ENCODE data around the gene GLIS1. TPM values are rescaled to one million over a fixed set of nuclear protein-coding genes. Genes with fewer than 3 reads are reported as not detected.
A peak's percentile ranks its signal among the peaks of the same experiment; 100 is the strongest.

GLIS1 gene
- total RNA-seq, 1 experiment from 2014 or later = 0.28 TPM

GRCh38 chr1:53725238-53725689 is 13.7 kb downstream of the GLIS1 start:
- H3K9me3 ChIP-seq (ENCODE audit: control insufficient read depth, low read depth, low read length) = no peaks in the 10 kb centered on the region
- H3K79me1 ChIP-seq (ENCODE audit: insufficient read depth, low read depth, low read length, poor library complexity, severe bottlenecking) = no peaks in the 10 kb centered on the region
- Mint-ChIP-seq H3K4me1 (peaks cover 7 to 14% of the 10 kb centered on the region in 2 experiments), H3K27ac (no peak overlapping the region), H3K36me3 (ENCODE audit: insufficient read depth in 1 of 3, low read depth in 3 of 3) (no peaks in the 10 kb centered on the region), H3K9me3 (no peaks in the 10 kb centered on the region), H3K27me3 (ENCODE audit: low read depth) (peaks cover 7% of the 10 kb centered on the region), H3K4me3 (no peak overlapping the region)
- H4K20me1 ChIP-seq (ENCODE audit: control insufficient read depth, insufficient read depth, insufficient read length) = no peaks in the 10 kb centered on the region
- no peak overlapping the region for H3K14ac ChIP-seq (ENCODE audit: insufficient read depth, low read length)
- no peak overlapping the region for H3T11ph ChIP-seq (ENCODE audit: low read length)
- no peaks in the 10 kb centered on the region for H3K79me2 ChIP-seq (ENCODE audit: insufficient read depth, low read length)
- no peak overlapping the region for H2BK15ac ChIP-seq (ENCODE audit: low read depth, low read length)
- peak overlapping the region; percentile 23 for H2AFZ ChIP-seq (ENCODE audit: low read length)
- peak; percentile 86 for DNase-seq
- H2BK20ac ChIP-seq (ENCODE audit: low read depth, low read length, poor library complexity, severe bottlenecking) = no peak overlapping the region
- H3K23ac ChIP-seq (ENCODE audit: insufficient read length, low read depth, low read length) = no peak overlapping the region
- H3K4me1 ChIP-seq (ENCODE audit: insufficient read depth, low read length) = 0 out of 2 replicates have a peak, but pooled peaks cover 2% of the 10 kb centered on the region
- H3K27ac ChIP-seq (ENCODE audit: insufficient read length, low read depth, low read length) = no peak overlapping the region
- H3K4me2 ChIP-seq (ENCODE audit: insufficient read depth, insufficient read length, low read length) = no peak overlapping the region
- WGBS (ENCODE audit: extremely low coverage, insufficient read length, low lambda C conversion rate) = no CpG with 5 or more reads among the region's 6 CpGs
- TF ChIP-seq, protein P1, sequence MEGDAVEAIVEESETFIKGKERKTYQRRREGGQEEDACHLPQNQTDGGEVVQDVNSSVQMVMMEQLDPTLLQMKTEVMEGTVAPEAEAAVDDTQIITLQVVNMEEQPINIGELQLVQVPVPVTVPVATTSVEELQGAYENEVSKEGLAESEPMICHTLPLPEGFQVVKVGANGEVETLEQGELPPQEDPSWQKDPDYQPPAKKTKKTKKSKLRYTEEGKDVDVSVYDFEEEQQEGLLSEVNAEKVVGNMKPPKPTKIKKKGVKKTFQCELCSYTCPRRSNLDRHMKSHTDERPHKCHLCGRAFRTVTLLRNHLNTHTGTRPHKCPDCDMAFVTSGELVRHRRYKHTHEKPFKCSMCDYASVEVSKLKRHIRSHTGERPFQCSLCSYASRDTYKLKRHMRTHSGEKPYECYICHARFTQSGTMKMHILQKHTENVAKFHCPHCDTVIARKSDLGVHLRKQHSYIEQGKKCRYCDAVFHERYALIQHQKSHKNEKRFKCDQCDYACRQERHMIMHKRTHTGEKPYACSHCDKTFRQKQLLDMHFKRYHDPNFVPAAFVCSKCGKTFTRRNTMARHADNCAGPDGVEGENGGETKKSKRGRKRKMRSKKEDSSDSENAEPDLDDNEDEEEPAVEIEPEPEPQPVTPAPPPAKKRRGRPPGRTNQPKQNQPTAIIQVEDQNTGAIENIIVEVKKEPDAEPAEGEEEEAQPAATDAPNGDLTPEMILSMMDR (conservative IDR thresholded peaks at IDR 0.05) = peak; percentile 71
- H3K9ac ChIP-seq (ENCODE audit: extremely low read depth, insufficient read length, low read length) = no peak overlapping the region
- no peak overlapping the region for H2AK5ac ChIP-seq (ENCODE audit: insufficient read length, low read length)
- H3K27me3 ChIP-seq (ENCODE audit: insufficient read depth, low read length) = no peaks in the 10 kb centered on the region; the same call in 1 of the 2 replicates
- peak overlapping the region; percentile 20 for H4K5ac ChIP-seq (ENCODE audit: insufficient read length, low read depth, low read length)
- H3K56ac ChIP-seq (ENCODE audit: insufficient read length, low read depth, low read length) = no peak overlapping the region
- H2BK5ac ChIP-seq (ENCODE audit: insufficient read length, low read length) = no peak overlapping the region
- H2BK120ac ChIP-seq (ENCODE audit: low read depth, low read length, poor library complexity, severe bottlenecking) = no peak overlapping the region
- no peak overlapping the region for H4K8ac ChIP-seq (replicated peaks; ENCODE audit: insufficient read length, low read depth, low read length)
- H2BK12ac ChIP-seq (ENCODE audit: insufficient read length, low read depth, low read length) = no peak overlapping the region
- no peak overlapping the region for H3K4ac ChIP-seq (ENCODE audit: low read depth, low read length)
- no peak overlapping the region for H4K91ac ChIP-seq (ENCODE audit: insufficient read length, low read depth, low read length)
- H3K18ac ChIP-seq (ENCODE audit: insufficient read length, low read depth, low read length) = no peak overlapping the region
- H3K23me2 ChIP-seq (ENCODE audit: insufficient read length, low read depth, low read length, poor library complexity, severe bottlenecking) = no peaks in the 10 kb centered on the region
